ENCODE data around the gene G6PC3.

- TF ChIP-seq CTCF (IDR thresholded peaks at IDR 0.05; ENCODE audit: low read depth, low read length, missing input control) (no peak), SP1 (IDR thresholded peaks at IDR 0.05) (no peak)
Observed at GRCh38 chr17:44121997-44122815, 51.7 kb downstream of the G6PC3 start.

All from liver (tissue), 3 donors.